GM18526 (cell line): ENCODE results near the gene KPNA6.

Experiments
- POLR2A ChIP-seq: IDR thresholded peaks from 3 replicates; pipeline ENCODE4 v1.6.1; 2011; ENCODE audit not compliant: insufficient read length; ENCODE audit errors: extremely low read depth

KPNA6 gene

GRCh38 chr1:32094746-32095521 lies 12.9 kb upstream of the KPNA6 start:
- TF ChIP-seq POLR2A: no peak

GRCh38 chr1:32099426-32099825 lies 8.4 kb upstream of the KPNA6 start:
- no peak for TF ChIP-seq POLR2A

DNA sequence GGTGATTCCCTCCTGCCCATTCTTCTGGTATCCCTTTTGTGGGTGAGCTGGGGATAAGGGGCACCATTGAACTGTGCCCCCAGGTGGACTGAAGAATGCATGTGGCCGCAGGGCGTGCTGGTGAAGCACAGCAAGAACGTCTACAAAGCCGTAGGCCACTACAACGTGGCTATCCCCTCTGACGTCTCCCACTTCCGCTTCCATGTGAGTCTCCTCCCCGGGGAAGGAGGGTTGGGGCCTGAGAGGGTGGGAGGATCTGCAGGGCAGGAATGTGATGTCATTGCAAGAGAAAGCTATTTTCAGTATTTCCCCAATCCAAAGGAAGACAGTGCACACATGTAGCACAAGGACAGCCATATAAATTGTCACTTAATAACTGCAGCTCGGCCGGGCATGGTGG lies 7.5 kb upstream of the KPNA6 start:
- TF ChIP-seq POLR2A: no peak

- no peak for TF ChIP-seq POLR2A
Observed at GRCh38 chr1:32100807-32101708, 6.8 kb upstream of the KPNA6 start.

DNA sequence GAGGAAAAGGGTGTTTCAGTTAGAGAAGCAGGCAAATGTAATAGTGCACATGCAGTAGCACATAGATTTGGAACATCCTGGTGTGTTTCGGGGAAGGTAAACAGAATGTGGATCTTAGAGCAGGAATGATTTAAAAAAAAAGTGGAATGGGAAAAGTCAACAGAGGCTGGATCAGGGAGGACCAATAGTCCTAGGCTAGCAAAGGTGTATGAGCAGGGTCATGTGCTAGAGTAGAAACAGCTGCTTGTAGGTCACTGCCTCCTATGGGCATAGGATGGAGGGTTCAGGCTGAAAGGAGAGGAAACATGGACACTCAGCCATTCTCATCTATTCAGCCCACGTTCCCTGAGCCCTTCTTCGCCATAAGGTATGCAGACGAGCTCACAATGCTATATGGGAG lies 3.7 kb upstream of the KPNA6 start:
- no peak for TF ChIP-seq POLR2A

DNA sequence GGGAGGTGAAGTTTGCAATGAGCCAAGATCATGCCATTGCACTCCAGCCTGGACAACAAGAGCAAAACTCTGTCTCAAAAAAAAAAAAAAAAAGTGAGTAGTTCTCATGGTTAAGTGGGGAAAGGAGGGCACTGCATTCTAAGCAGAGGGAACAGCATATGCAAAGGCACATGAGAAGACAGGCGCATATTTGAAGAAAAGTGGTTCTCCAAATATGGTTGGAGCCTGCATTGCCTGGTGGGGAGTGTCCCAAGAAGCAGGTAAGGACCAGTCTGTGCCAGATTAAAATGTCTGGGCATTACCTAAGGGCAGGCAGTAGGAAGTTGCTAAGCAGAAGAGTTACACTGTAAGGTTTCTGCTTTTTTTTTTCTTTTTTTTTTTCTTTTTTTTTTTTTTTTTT lies 2.5 kb upstream of the KPNA6 start:
- no peak for TF ChIP-seq POLR2A

DNA sequence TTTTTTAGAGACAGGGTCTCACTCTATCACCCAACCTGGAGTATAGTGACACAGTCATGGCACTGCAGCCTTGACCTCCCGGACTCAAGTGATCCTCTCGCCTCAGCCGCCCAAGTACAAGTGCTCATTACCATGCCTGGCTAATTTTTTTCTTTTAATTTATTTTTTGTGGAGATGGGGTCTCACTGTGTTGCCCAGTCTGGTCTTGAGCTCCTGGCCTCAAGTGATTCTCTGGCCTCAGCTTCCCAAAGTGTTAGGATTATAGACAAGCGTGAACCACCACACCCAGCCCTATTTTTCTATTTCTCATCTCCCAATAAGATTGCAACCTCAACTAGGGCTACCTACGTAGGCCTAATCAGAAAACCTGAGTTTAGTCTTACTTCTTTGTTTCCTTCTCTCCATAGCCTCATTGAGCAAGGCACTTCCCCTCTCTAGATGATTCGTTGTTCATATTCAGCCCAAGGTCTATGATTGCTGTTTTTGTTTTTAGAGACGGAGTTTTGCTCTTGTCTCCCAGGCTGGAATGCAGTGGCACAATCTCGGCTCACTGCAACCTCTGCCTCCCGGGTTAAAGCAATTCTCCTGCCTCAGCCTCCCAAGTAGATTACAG lies 1.1 kb upstream of the KPNA6 start:
- no peak for TF ChIP-seq POLR2A

- no peak for TF ChIP-seq POLR2A
Observed at GRCh38 chr1:32111040-32111623, 3.3 kb downstream of the KPNA6 start.

DNA sequence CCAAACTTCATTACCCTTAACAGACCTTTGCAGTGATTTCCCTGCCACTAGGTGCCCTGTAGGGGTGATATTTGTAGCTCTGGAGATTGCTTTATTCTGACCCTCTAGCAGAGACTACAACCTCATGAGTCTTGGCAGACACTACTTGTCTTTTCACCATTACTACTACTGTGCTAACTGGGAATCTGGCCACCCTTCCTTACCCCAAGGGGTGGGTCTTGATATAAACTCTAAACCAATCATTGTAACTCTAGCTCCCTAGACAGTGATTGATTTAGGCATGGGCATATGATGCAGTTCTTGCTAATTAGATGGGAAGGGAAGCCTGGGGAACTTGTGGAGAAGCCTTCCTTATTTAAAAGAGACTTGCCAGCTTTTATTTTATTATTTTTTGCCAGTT lies 3.9 kb downstream of the KPNA6 start:
- TF ChIP-seq POLR2A: no peak

GRCh38 chr1:32112806-32113375 lies 5.0 kb downstream of the KPNA6 start:
- no peak for TF ChIP-seq POLR2A

DNA sequence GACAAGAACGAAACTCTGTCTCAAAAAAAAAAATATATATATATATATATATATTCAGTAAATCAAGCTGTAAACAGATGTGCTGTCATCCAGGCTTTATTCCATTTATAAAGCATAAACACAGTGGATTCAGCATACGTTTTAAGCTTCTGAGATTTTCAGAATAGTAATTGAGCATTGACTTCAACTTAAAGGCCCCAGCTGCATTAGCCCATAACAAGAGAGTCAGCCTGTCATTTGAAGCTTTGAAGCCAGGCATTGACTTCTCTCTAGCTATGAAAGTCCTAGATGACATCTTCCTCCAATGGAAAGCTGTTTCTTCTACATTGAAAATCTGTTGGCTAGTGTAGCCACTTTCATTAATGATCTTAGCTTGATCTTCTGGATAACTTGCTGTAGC lies 6.6 kb downstream of the KPNA6 start:
- TF ChIP-seq POLR2A: no peak

- no peak for TF ChIP-seq POLR2A
Observed at GRCh38 chr1:32115496-32115895, 7.6 kb downstream of the KPNA6 start.

GRCh38 chr1:32116531-32116930 lies 8.7 kb downstream of the KPNA6 start:
- no peak for TF ChIP-seq POLR2A

DNA sequence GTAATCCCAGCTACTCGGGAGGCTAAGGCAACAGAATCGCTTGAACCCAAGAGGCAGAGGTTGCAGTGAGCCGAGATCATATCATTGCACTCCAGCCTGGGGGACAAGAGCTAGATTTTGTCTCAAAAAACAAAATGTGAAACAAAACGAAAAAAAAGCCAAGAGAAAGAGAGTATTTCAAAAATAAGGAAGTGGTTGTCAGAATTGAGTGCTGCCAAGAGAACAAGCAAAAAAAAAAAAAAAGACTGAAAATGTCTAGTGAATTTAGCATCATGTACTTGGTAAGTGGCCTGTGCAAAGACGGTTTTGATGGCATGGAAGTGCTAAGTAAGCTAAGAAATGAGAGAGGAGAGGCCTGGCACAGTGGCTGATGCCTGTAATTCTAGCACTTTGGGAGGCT lies 14.3 kb downstream of the KPNA6 start:
- no peak for TF ChIP-seq POLR2A

- TF ChIP-seq POLR2A: no peak
Observed at GRCh38 chr1:32125313-32125712, 17.5 kb downstream of the KPNA6 start.

- no peak for TF ChIP-seq POLR2A
Observed at GRCh38 chr1:32126770-32127169, 18.9 kb downstream of the KPNA6 start.
